Posterior vena cava (tissue), 2 donors: ENCODE results near the gene ERBB2. TPM values are rescaled to one million over a fixed set of nuclear protein-coding genes. Genes with fewer than 3 reads are reported as not detected.

ENCODE experiments used
- DNase-seq: peaks from one replicate; pipeline ENCODE4 v3.0.0-alpha.2; 2020; ENCODE audit warnings: low spot score
- intact Hi-C, 2 donors: fragments of 100-400 bp; cut with DNase I; formaldehyde crosslinking; loops; one replicate each; pipeline versions ENCODE4 v1.14.1 to v1.14.2; 2022 to 2023
- long read RNA-seq, 2 donors: library from polyadenylated mRNA; unstranded; transcript quantifications; one replicate each; pipeline ENCODE4 v2.0.0, GENCODE V29; 2020 to 2021
- total RNA-seq, 2 donors: library from RNA; stranded (reverse); fragmentation: NEBNext Ultra II Directional; extraction: Animal tissue kit (Norgen Biotek cat#: 25700); gene quantifications; one replicate each; pipeline ENCODE4 v1.2.1, GENCODE V29; 2021
- donor health status: DM: yes; HTN: yes; CAD: no.
- donor health status: DM: yes; HTN: yes; CAD: no.

Gene ERBB2
- 10 to 100 TPM; 33.0 to 42.8 TPM for total RNA-seq
- long read RNA-seq, donor 1, full-length matches to known transcripts = 4 of 19 reads
- long read RNA-seq, donor 1, partial matches to known transcripts = 12 of 19 reads
- long read RNA-seq, donor 1, other reads (novel, unspliced or antisense) = 3 of 19 reads
- long read RNA-seq, donor 2, partial matches to known transcripts = 15 of 17 reads
- long read RNA-seq, donor 2, other reads (novel, unspliced or antisense) = 2 of 17 reads

- intact Hi-C loops = loop anchor here in 1 of 2 donors (5.0 kb wide), 1 partner anchor 787 kb away; no protein-coding TSS in a partner anchor
- DNase-seq = no peak
Measured at GRCh38 chr17:39699818-39700147, at the start of gene ERBB2. TSS of gene ERBB2 (plus strand) at chr17:39700064. CDS start at chr17:39700239, 175 bp downstream.

GRCh38 chr17:39650121-39650579, 49.7 kb upstream of the ERBB2 start:
- no peak for DNase-seq
- intact Hi-C loops = no loop called here

- intact Hi-C loops = no loop called here
- DNase-seq = no peak
Measured at GRCh38 chr17:39651923-39652586, 47.8 kb upstream of the ERBB2 start.

DNA sequence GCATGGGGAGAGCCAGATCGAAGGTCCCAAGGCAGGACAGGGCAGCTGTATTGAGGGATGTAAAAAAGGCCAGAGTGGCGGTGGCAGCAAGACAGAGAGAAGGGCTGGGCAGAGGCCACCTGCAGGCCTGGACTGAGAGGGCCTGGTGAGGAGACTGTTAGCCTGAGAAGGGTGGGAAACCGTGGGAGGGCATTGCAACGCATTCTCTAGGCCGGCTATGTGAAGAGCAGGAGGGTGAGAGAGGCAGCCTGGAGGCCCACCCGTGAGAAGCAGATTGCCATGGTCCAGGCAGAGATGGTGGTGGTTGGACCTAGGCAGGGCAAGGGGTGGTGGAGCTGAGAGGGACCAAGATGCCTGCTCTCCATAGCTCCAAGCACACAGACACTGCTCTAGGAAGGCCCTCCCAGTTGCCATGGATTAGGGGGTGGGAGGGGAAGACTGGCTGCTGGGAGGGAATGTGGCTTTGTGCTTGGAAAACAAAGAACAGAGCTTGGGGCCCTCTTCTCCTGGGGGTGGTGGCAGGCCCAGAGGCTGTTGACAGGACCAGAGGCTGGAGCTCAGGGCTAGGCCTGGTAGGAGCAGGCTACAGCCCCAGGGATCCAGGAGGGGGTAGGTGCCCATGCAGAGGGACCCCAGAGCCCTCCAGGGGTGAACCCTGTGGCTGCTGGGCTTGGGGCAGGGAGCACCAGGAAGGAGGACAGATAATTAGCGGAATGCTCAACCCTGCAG, 47.1 kb upstream of the ERBB2 start:
- intact Hi-C loops = no loop called here

GRCh38 chr17:39653316-39653661, 46.6 kb upstream of the ERBB2 start:
- intact Hi-C loops = no loop called here

More for the DNA sequence above, 47.1 kb upstream of the ERBB2 start:
- no peak for DNase-seq

DNA sequence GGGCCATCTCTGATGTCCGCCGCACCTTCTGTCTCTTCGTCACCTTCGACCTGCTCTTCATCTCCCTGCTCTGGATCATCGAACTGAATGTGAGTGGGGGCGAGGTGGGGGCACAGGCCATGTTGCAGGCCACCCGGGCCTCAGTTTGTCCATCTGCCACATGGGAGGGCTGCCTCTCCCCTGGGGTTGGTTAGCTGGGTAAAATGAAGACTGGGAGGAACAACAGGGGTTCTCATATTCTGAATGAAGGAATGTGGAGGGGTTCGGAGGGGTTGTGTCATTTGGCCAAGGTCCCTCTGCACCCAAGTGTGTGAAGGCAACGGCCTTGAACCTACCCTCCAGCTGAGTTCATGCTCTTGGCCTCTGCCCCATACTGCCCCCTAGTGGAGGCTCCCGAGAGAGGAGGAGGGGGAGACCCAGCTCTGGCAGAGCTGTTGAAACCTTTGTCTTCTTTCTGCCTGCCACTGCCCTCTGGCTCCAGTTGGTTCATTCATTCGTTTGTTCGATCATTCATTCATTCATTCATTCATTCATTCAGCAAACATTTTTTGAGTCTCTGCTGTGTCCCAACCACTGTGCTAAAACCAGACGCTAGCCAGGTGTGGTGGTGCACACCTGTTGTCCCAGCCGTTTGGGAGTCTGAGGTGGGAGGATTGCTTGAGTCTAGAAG, 46.1 kb upstream of the ERBB2 start:
- intact Hi-C loops = no loop called here
- DNase-seq = peak; percentile 89

More at GRCh38 chr17:39653316-39653661, 46.6 kb upstream of the ERBB2 start:
- DNase-seq = no peak

- intact Hi-C loops = no loop called here
- DNase-seq = no peak
Measured at GRCh38 chr17:39655105-39655504, 44.8 kb upstream of the ERBB2 start.

DNA sequence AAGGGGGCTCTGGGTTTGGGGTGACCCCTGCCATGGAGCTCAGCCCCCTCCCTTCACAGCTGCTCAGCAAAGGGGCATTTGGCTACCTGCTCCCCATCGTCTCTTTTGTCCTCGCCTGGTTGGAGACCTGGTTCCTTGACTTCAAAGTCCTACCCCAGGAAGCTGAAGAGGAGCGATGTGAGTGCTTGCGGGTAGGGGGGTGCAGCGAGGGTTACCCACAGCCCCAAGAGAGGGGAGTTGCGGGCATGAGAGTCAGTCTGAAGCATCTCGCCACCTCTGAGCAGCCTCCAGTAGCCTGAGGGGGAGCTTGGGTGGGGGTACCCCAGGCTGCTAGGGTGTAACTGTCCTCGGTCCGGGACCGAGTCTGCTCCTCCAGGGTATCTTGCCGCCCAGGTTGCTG, 41.5 kb upstream of the ERBB2 start:
- intact Hi-C loops = no loop called here
- DNase-seq = no peak

- intact Hi-C loops = no loop called here
Measured at GRCh38 chr17:39658760-39659159, 41.1 kb upstream of the ERBB2 start.

DNA sequence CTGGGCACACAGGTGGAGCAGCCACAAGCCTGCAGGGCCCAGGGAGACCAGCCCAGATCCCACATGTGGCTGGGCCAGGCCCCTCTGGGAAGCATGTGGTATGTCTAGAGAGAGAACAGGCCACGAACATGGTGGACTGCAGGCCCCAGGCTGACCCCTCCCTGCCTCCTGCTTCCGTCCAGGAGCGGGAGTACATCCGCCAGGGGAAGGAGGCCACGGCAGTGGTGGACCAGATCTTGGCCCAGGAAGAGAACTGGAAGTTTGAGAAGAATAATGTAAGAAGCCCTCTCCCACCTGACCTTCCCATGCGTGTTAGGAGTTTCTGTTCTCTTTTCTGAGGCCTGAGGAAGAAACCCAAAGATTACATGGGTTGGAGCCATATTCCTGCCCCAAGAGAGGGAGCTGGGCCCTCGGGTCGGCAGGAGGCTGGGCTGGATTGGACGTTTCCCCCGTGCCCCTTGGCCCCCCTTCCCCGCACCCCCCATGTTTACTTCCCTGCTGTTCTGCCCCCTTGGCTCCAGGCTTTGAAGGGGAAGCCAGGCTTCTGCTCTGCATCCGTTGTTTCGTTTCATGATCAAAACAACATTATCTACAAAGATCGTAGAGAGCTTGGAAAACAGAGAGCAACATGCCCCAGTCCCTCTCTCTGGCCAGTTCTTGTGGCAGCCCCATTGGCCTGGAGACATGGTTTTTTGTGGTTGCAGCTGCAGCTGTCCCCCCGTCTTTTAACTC, 40.4 kb upstream of the ERBB2 start:
- intact Hi-C loops = no loop called here
- DNase-seq = no peak

More at GRCh38 chr17:39658760-39659159, 41.1 kb upstream of the ERBB2 start:
- no peak for DNase-seq

DNA sequence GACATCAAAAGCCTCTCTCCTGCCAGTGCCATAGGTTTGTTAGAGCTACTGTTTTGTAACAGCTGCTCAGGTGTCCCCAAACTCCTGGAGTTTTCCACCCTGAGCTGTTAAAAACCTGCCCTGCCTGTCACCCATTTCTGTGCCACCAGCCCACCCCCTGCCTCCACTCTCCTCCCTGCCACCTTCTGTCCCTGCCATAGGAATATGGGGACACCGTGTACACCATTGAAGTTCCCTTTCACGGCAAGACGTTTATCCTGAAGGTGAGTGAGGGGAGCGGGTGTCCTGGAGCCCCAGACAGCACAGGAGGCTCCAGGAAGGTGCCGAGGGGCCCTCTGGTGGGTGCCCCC, 39.9 kb upstream of the ERBB2 start:
- DNase-seq = no peak
- intact Hi-C loops = no loop called here

- intact Hi-C loops = no loop called here
- no peak for DNase-seq
Measured at GRCh38 chr17:39660397-39661385, 39.2 kb upstream of the ERBB2 start.

DNA sequence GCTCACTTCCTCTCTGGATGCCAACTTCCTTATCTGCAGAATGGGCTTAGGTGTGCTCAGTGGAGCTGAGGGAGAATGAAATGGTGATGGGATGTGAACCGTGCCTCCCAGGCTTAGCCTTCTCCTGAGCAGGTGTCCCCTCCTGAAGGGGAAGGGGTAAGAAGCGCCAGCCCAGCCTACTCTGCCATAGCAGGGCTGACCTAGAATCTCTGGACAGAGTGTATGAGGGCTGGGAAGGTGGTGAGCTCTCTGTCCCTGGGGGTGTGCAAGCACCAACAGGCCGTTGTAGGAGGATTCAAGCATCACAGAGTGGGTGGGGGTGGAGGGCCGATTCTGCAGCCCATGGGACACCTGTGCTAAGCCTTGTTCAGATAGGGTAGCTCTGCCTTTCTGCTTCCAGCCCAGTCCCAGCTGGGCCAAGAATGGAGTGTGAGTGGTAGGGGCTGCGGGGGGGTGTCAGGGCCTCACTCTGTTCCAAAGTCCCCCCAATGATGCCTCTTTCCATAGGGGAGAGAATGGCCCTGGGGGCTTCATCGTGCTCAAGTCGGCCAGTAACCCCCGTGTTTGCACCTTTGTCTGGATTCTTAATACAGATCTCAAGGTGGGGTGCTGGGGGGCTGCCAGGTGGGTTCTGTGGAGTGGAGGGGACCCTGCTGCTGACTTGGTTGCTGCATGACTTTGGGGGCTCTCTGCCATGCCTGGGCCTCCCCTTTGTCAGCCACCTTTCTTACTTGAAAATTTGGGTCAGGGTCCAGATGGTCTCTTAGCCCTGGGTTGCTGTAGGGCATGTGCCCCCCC, 37.9 kb upstream of the ERBB2 start:
- no peak for DNase-seq
- intact Hi-C loops = no loop called here

GRCh38 chr17:39662551-39663339, 37.1 kb upstream of the ERBB2 start:
- DNase-seq = no peak
- intact Hi-C loops = no loop called here

GRCh38 chr17:39663340-39663687, 36.5 kb upstream of the ERBB2 start:
- no peak for DNase-seq
- intact Hi-C loops = no loop called here

- intact Hi-C loops = no loop called here
- DNase-seq = no peak
Measured at GRCh38 chr17:39663688-39664580, 35.9 kb upstream of the ERBB2 start.
